Measurements from ENCODE around the gene ZFYVE26.

ZFYVE26 gene

GRCh38 chr14:67762051-67762450 lies 54.3 kb downstream of the ZFYVE26 start:
- FAIRE-seq (no peak), DNase-seq (ENCODE audit: insufficient read length, low spot score) (no peak)
- TF ChIP-seq POLR2A (IDR thresholded peaks at IDR 0.05; ENCODE audit: low read depth, low read length), result no peak

GRCh38 chr14:67759916-67760315 lies 56.5 kb downstream of the ZFYVE26 start:
- TF ChIP-seq TAF1 (IDR thresholded peaks at IDR 0.05; ENCODE audit: low read depth, low read length) (no peak), POU2F2 (IDR thresholded peaks at IDR 0.05; ENCODE audit: low read depth, low read length) (no peak), POLR2AphosphoS5 (IDR thresholded peaks at IDR 0.05; ENCODE audit: low read depth, low read length) (no peak), SPI1 (IDR thresholded peaks at IDR 0.05; ENCODE audit: low read depth, low read length) (no peak)
- no peak for DNase-seq (ENCODE audit: insufficient read length, low spot score)
- no peak for FAIRE-seq

- no peak for TF ChIP-seq POLR2AphosphoS5 (IDR thresholded peaks at IDR 0.05; ENCODE audit: low read depth, low read length)
- FAIRE-seq, result no peak
- no peak for DNase-seq (ENCODE audit: insufficient read length, low spot score)
Observed at GRCh38 chr14:67757175-67757574, 59.2 kb downstream of the ZFYVE26 start.

- DNase-seq (ENCODE audit: insufficient read length, low spot score) (no peak), FAIRE-seq (no peak)
- no peak for TF ChIP-seq POU2F2 (IDR thresholded peaks at IDR 0.05; ENCODE audit: low read depth, low read length)
- TF ChIP-seq SPI1 (IDR thresholded peaks at IDR 0.05; ENCODE audit: low read depth, low read length), result no peak
- TF ChIP-seq PAX5 (IDR thresholded peaks at IDR 0.05; ENCODE audit: insufficient read depth, low read length, severe bottlenecking), result no peak
- TF ChIP-seq POLR2AphosphoS5 (IDR thresholded peaks at IDR 0.05; ENCODE audit: low read depth, low read length), result no peak
- TF ChIP-seq TAF1 (IDR thresholded peaks at IDR 0.05; ENCODE audit: low read depth, low read length), result no peak
- no peak for TF ChIP-seq POLR2A (IDR thresholded peaks at IDR 0.05; ENCODE audit: low read depth, low read length)
Observed at GRCh38 chr14:67756496-67756895, 59.9 kb downstream of the ZFYVE26 start.

- no peak for FAIRE-seq
- no peak for DNase-seq (ENCODE audit: insufficient read length, low spot score)
- TF ChIP-seq POLR2A (IDR thresholded peaks at IDR 0.05; ENCODE audit: low read depth, low read length) (no peak), TAF1 (IDR thresholded peaks at IDR 0.05; ENCODE audit: low read depth, low read length) (no peak)
Observed at GRCh38 chr14:67749341-67750084, 66.9 kb downstream of the ZFYVE26 start.

GRCh38 chr14:67748312-67748711 lies 68.1 kb downstream of the ZFYVE26 start:
- FAIRE-seq (no peak), DNase-seq (ENCODE audit: insufficient read length, low spot score) (no peak)
- TF ChIP-seq SPI1 (IDR thresholded peaks at IDR 0.05; ENCODE audit: low read depth, low read length), result no peak
- no peak for TF ChIP-seq PAX5 (IDR thresholded peaks at IDR 0.05; ENCODE audit: insufficient read depth, low read length, severe bottlenecking)

GRCh38 chr14:67746927-67747326 lies 69.5 kb downstream of the ZFYVE26 start:
- TF ChIP-seq POU2F2 (IDR thresholded peaks at IDR 0.05; ENCODE audit: low read depth, low read length) (no peak), POLR2A (IDR thresholded peaks at IDR 0.05; ENCODE audit: low read depth, low read length) (no peak), SPI1 (IDR thresholded peaks at IDR 0.05; ENCODE audit: low read depth, low read length) (no peak), TAF1 (IDR thresholded peaks at IDR 0.05; ENCODE audit: low read depth, low read length) (no peak), PAX5 (IDR thresholded peaks at IDR 0.05; ENCODE audit: insufficient read depth, low read length, severe bottlenecking) (no peak), POLR2AphosphoS5 (IDR thresholded peaks at IDR 0.05; ENCODE audit: low read depth, low read length) (no peak)
- FAIRE-seq (peak; percentile 41), DNase-seq (ENCODE audit: insufficient read length, low spot score) (peak; percentile 40)

GRCh38 chr14:67744046-67744445 lies 72.3 kb downstream of the ZFYVE26 start:
- DNase-seq (ENCODE audit: insufficient read length, low spot score), result no peak
- no peak for TF ChIP-seq POLR2A (IDR thresholded peaks at IDR 0.05; ENCODE audit: low read depth, low read length)
- no peak for TF ChIP-seq PAX5 (IDR thresholded peaks at IDR 0.05; ENCODE audit: insufficient read depth, low read length, severe bottlenecking)
- TF ChIP-seq SPI1 (IDR thresholded peaks at IDR 0.05; ENCODE audit: low read depth, low read length), result no peak
- TF ChIP-seq POLR2AphosphoS5 (IDR thresholded peaks at IDR 0.05; ENCODE audit: low read depth, low read length), result no peak
- TF ChIP-seq TAF1 (IDR thresholded peaks at IDR 0.05; ENCODE audit: low read depth, low read length), result no peak
- no peak for TF ChIP-seq POU2F2 (IDR thresholded peaks at IDR 0.05; ENCODE audit: low read depth, low read length)
- FAIRE-seq, result no peak

- FAIRE-seq (no peak), DNase-seq (ENCODE audit: insufficient read length, low spot score) (no peak)
- TF ChIP-seq POLR2A (IDR thresholded peaks at IDR 0.05; ENCODE audit: low read depth, low read length) (no peak), SPI1 (IDR thresholded peaks at IDR 0.05; ENCODE audit: low read depth, low read length) (no peak), TAF1 (IDR thresholded peaks at IDR 0.05; ENCODE audit: low read depth, low read length) (no peak), PAX5 (IDR thresholded peaks at IDR 0.05; ENCODE audit: insufficient read depth, low read length, severe bottlenecking) (no peak), POU2F2 (IDR thresholded peaks at IDR 0.05; ENCODE audit: low read depth, low read length) (no peak)
Observed at GRCh38 chr14:67738740-67739504, 77.5 kb downstream of the ZFYVE26 start.

- TF ChIP-seq TAF1 (IDR thresholded peaks at IDR 0.05; ENCODE audit: low read depth, low read length), result no peak
- TF ChIP-seq POLR2AphosphoS5 (IDR thresholded peaks at IDR 0.05; ENCODE audit: low read depth, low read length), result no peak
- TF ChIP-seq SPI1 (IDR thresholded peaks at IDR 0.05; ENCODE audit: low read depth, low read length), result no peak
- no peak for TF ChIP-seq PAX5 (IDR thresholded peaks at IDR 0.05; ENCODE audit: insufficient read depth, low read length, severe bottlenecking)
- no peak for TF ChIP-seq POU2F2 (IDR thresholded peaks at IDR 0.05; ENCODE audit: low read depth, low read length)
- TF ChIP-seq POLR2A (IDR thresholded peaks at IDR 0.05; ENCODE audit: low read depth, low read length), result no peak
- no peak for DNase-seq (ENCODE audit: insufficient read length, low spot score)
- no peak for FAIRE-seq
Observed at GRCh38 chr14:67736771-67737170, 79.6 kb downstream of the ZFYVE26 start.
